Measurements from ENCODE around the gene APOF.
"Not testable (repeated sequence)": the region's sequence is repeated elsewhere in the genome, so short reads cannot be mapped to it uniquely, and the experiment has no call there.

The APOF gene

GRCh38 chr12:56333679-56334489, 28.8 kb downstream of the APOF start, which contains the start of gene PAN2:
PAN2 (minus strand) TSS chr12:56334000; CDS start chr12:56333094, 906 bp downstream.
- DNase-seq (ENCODE audit: extremely low read depth in 1 of 2, low read depth in 1 of 2) = peak; percentile 85 to 86

- no peak for DNase-seq (ENCODE audit: extremely low read depth in 1 of 2, low read depth in 1 of 2)
These were observed 29.4 kb downstream of the APOF start for GRCh38 chr12:56333197-56333678.

GRCh38 chr12:56332512-56333196, 30.0 kb downstream of the APOF start:
- no peak for DNase-seq (ENCODE audit: extremely low read depth in 1 of 2, low read depth in 1 of 2)

GRCh38 chr12:56330936-56331490, 31.6 kb downstream of the APOF start:
- no peak for DNase-seq (ENCODE audit: extremely low read depth in 1 of 2, low read depth in 1 of 2)

- DNase-seq (ENCODE audit: extremely low read depth in 1 of 2, low read depth in 1 of 2) = no peak
These were observed 36.1 kb downstream of the APOF start for GRCh38 chr12:56326533-56326932.

- DNase-seq (ENCODE audit: extremely low read depth in 1 of 2, low read depth in 1 of 2) = no peak
These were observed 36.5 kb downstream of the APOF start for GRCh38 chr12:56326126-56326525.

- DNase-seq (ENCODE audit: extremely low read depth in 1 of 2, low read depth in 1 of 2) = no peak
These were observed 38.5 kb downstream of the APOF start for GRCh38 chr12:56324206-56324605.

- DNase-seq (ENCODE audit: extremely low read depth in 1 of 2, low read depth in 1 of 2) = not testable (repeated sequence)
These were observed 41.0 kb downstream of the APOF start for GRCh38 chr12:56321610-56322009.

- no peak for DNase-seq (ENCODE audit: extremely low read depth in 1 of 2, low read depth in 1 of 2)
These were observed 41.6 kb downstream of the APOF start for GRCh38 chr12:56321027-56321426.

- DNase-seq (ENCODE audit: extremely low read depth in 1 of 2, low read depth in 1 of 2) = no peak
These were observed 45.0 kb downstream of the APOF start for GRCh38 chr12:56317675-56318074.

- DNase-seq (ENCODE audit: extremely low read depth in 1 of 2, low read depth in 1 of 2) = peak; percentile 86 to 87
These were observed 46.8 kb downstream of the APOF start, which contains the start of gene CNPY2 for GRCh38 chr12:56315622-56316473. CNPY2 (minus strand) TSS chr12:56315988; CDS start chr12:56315217, 771 bp downstream.

GRCh38 chr12:56315249-56315621, 47.4 kb downstream of the APOF start:
- DNase-seq (ENCODE audit: extremely low read depth in 1 of 2, low read depth in 1 of 2) = no peak

- no peak for DNase-seq (ENCODE audit: extremely low read depth in 1 of 2, low read depth in 1 of 2)
These were observed 51.7 kb downstream of the APOF start for GRCh38 chr12:56311003-56311402.

Measured in activated CD8-positive, alpha-beta memory T cell treated with anti-CD3 and anti-CD28 coated beads for 1 hour (primary cell).